ENCODE measurements around the gene LINC01488.

LINC01488 gene

DNA sequence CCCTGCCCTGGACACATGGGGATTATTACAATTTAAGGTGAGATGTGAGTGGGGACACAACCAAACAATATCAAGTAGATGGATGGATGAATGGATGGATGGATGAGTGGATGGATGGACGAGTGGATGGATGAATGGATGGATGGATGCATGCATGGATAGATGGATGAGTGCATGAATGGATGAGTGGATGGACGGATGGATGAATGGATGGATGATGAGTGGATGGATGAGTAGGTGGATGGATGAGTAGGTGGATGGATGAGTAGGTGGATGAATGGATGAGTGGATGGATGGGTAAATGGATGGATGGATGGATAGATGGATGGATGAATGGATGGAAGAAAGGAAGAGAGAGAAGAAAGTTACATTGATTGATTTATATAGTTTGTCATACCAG lies 859 bp downstream of the LINC01488 start:
- no peak for DNase-seq

GRCh38 chr11:69483170-69483569 lies 1.7 kb downstream of the LINC01488 start:
- DNase-seq = no peak

- no peak for DNase-seq
These were observed 2.4 kb downstream of the LINC01488 start for GRCh38 chr11:69483691-69484426.

- no peak for DNase-seq
These were observed 3.2 kb downstream of the LINC01488 start for GRCh38 chr11:69484427-69485259.

DNA sequence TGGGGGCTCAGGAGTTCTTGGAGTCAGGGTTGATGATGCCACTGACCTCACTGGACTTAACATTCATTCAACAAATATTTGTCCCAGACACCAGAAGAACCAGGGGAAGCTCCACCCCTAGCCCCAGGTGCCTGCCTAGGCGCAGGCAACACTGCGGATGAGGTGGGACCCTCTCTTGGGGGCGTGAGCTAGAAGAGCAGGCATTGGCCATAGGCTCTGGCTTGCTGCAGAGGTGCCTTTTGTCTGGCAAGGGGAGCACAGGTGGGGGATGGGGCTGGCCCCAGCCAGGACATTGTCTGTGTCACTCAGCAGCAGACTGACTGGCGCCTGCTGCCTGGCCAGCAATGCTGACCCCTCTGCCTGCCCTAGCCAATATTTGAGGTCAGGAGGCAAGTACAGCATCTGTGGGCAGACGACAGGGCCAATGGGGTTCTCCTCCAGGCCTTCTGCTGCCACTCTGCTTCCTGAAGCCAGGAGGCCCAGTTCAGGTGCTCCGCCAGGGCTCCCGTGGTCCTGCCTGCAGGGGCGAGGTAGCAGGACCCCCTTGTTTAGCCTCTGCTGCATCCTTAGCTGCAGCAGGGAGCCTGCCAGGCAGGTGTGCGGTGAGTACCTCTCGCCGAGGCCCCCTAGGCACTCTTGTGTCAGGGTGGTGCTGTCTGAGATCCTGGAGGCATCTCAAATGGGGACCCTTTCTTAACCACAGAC lies 4.0 kb downstream of the LINC01488 start:
- no peak for DNase-seq

DNA sequence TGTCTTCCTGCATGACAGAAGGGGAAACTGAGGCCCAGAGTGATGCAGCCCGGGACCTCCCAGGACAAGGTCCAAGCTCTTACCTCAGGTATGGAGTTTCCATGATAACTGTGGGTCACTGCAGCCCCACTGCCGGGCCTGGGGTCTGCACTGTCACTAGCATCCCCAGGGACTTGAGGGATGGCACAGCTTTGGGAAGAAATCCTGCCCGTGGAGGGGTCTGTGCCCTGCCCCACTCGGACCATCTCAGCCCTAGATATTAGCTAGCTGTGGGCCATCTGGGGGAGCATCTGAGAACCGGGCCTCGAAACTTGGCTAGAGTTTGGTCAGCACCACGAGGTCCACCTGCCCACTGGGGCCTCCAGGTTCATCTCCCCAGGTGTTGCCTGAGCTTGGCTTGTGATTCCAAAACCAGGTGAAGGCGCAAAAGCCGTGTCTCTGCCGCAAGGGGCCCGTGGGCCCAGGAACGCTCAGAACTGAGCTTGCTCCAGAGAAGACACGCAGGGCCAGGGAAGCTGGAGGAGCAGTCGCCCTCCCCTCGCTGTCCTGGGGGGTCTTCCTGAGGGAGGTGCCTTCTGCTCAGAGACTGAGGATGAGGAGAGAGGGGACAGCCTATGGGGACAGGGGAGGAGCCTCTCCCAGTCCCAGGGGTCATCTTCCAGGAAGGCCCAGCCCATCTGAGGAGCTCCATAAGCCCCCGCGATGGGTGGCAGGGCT lies 4.8 kb downstream of the LINC01488 start:
- no peak for DNase-seq

- no peak for DNase-seq
These were observed 5.4 kb downstream of the LINC01488 start for GRCh38 chr11:69486773-69487291.

DNA sequence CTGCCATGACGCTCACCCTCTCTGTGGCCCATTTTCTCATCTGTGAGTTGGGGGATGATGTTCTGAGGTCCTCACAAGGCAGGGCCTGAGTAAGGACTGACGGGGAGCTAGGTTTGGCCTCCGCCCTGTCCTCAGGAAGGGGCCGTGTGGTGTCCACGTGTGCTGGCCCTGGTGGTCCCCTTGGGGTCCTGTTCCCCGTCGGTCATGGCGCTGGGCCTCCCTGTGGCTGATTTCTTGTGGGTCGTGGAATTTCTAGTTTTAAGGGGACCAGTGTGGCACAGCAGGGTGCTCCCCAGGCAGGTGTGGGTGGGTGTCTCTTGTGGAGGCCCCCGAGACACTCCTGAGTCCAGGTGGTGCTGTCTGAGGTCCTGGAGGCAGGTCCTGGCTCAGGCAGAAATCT lies 5.9 kb downstream of the LINC01488 start:
- DNase-seq = no peak

- DNase-seq = no peak
These were observed 6.5 kb downstream of the LINC01488 start for GRCh38 chr11:69487849-69488542.

GRCh38 chr11:69488543-69488940 lies 7.1 kb downstream of the LINC01488 start:
- DNase-seq = no peak

- no peak for DNase-seq
These were observed 7.7 kb downstream of the LINC01488 start for GRCh38 chr11:69489031-69489745.

DNA sequence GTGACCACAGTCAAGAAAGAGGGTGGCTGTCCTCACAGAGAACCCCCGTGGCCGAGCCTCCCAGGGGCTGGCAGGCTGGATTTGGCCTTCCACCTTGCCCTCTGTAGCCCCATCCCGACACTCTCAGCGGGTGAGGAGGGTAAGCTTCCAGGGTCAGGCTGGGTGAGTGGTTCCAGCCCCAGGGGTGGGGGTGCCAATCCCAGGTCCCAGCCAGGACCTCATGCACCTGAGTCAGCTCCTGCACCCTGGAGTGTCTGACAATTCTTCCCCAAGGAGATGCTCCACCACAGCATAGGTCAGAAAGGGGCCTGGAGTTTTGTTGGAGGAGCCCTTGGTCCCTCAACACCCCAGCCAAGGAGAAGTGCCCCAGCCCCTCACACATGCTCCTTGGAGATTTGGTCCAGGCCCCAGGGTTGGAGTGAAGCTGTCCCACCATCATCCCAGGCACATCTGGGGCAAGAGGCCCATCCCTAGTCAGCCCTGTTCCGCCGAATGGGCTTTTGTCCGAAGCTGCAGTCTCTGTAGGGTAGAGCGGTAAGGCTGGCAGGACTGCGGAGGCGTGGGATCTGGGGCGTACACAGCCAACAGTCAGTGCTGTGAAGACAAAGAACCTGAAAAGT lies 8.4 kb downstream of the LINC01488 start:
- DNase-seq = no peak

DNA sequence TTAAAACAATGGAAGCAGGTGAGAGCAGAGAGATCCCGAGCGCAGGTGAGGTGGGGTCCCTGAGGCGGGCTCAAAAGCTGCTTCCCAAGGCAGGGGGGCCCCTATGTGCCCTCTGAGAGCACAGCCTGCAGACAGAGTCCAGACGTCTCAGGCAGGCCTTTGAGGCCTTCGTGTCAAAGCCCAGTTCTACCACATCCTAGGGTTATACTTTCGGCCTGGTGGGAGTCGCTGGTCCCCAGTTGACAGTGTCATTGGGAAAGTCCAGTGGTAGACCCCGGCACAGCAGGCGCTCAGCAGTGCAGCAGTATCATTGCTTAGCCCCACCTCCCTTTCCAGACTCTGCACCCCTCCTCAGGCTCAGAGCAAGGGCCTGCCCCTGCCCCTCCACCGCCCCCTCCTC lies 9.1 kb downstream of the LINC01488 start:
- no peak for DNase-seq

- DNase-seq = no peak
These were observed 9.9 kb downstream of the LINC01488 start for GRCh38 chr11:69491071-69492031.

DNA sequence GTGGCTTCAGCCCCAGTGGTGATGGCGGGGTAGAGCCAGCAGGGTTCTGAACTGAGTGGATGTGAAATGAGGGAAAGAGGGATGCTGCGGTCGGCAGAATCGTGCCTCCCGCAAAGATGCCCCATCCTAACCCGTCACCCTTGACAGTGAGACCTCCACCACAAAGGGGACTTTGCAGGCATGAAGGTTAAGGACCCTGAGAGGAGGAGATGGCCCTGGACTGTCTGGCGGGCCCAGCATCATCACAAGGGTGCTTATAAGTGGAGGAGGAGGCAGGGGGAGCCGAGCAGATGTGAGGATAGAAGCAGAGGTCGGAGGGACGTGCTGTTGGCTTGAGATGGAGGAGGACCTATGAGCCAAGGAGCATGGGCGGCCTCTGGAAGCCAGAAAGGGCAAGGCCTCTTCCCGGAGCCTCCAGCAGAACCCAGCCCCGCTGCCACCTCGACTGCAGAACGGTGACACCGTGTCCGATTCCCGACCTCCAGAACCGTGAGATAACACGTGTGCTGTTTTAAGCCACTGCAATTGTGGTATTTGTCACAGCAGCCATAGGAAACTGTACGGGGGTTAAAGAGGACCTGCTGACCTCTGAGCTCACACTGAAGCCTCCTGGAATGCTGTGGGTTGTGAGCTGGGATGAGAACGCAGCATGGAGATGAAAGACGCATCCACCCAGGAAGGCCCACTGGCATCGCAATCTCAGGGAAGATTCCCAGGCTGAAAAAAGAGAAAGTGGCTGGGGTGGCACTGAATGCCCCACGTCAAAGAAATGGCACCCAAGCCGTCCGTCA lies 10.9 kb downstream of the LINC01488 start:
- no peak for DNase-seq

DNA sequence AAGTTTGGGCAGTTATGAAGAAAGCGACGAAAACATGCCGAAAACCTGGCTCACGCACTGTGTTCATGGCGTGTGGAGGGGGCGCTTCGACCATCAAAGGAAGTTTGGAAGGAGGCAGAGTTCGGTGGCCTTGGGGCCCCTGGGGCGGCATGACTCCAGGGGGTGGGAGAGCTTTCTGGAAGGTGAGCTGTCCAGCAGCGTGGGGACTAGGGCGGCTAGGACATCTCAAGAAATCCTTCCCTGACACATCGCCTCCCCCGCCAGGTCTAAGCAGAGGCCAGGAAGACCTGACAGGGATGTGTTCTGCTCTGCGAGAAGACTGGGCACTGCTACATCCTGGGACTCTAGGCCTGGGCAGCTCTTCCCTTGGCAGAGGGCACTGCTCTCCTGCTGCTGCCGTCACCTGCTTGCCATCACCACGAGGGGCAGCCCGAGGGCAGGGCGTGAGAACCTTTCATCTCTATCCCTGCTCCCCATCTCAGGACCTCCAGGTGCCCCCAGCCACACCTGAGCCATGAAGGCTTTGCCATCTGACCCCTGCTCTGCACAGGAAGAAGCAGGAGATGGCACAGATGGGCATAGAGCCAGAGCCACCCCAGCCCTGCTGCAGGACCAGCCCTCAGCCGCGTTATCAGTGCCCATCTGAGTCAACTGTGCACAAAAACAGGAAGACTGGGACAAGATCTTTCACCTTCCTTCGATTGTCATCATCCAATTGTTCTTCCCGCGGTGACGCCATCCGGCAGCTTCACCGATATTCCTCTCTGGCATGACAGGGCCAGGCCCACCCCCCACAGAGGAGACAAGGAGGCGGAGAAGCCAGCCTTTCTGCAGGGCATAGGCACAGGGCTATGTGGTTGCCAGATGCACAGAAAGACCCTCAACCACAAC lies 12.7 kb downstream of the LINC01488 start:
- no peak for DNase-seq

DNA sequence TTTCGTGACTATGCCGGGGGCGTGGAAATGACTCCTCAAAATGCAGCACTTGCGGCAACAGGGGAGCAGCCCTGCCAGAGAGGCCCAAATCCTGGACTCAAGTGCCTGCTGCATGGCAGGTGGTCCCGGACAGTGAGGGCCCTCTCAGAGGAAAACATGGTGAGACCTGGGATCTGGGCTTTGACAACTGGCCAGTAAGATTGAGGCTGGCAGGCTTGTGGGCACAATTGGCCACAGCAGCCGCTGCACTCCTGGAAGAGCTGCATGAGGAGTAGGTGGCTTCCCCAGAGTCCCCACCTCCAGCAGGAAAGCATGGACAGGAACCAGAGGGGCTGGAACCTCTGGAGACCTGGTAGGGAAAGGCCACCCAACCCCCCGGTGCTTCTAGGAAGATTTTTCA lies 13.4 kb downstream of the LINC01488 start:
- no peak for DNase-seq

Data from DMS 273 treated with DMSO at 0.1 percent for 48 hours (cell line).